Ascending aorta (tissue), 2 donors: ENCODE results near the gene SACM1L. TPM values are rescaled to one million over a fixed set of nuclear protein-coding genes. Genes with fewer than 3 reads are reported as not detected.

Experiments used
- DNase-seq, 2 donors: peaks; one replicate each; pipeline ENCODE4 v3.0.0-alpha.2; 2019; ENCODE audit warnings: low spot score in 2 of 2
- H3K27ac ChIP-seq, 2 donors: fragments of 200-600 bp; sonication (generic); one replicate each; pipeline ENCODE4 v1.5.1; 2016 to 2017; ENCODE audit warnings: mild to moderate bottlenecking in 1 of 2
- H3K27me3 ChIP-seq: fragments of 200-600 bp; sonication (generic); one replicate; pipeline ENCODE4 v1.5.1; 2017
- H3K36me3 ChIP-seq, 2 donors: fragments of 200-600 bp; sonication (generic); one replicate each; pipeline ENCODE4 v1.5.1; 2016
- H3K4me1 ChIP-seq, 2 donors: fragments of 200-600 bp; sonication (generic); one replicate each; pipeline ENCODE4 v1.5.1; 2016 to 2017; ENCODE audit warnings: mild to moderate bottlenecking in 1 of 2
- H3K4me3 ChIP-seq, 2 donors: fragments of 200-600 bp; sonication (generic); one replicate each; pipeline ENCODE4 v1.5.1; 2016 to 2017; ENCODE audit warnings: mild to moderate bottlenecking in 1 of 2
- H3K9me3 ChIP-seq, 2 donors: fragments of 200-600 bp; sonication (generic); one replicate each; pipeline ENCODE4 v1.5.1; 2016
- intact Hi-C: fragments of 100-400 bp; cut with DNase I; formaldehyde crosslinking; loops from one replicate; pipeline ENCODE4 v1.15.1; 2023
- total RNA-seq: library from RNA; depleted of rRNA; stranded (reverse); fragments of >200 nt; gene quantifications from one replicate; pipeline ENCODE4 v1.1.0, GENCODE V29; 2016
- TF ChIP-seq, protein P1 (sequence below), 3 experiments: fragments of 200-600 bp in 2 of 3; fragments of 450-650 bp in 1 of 3; sonication (generic) in 2 of 3; IDR thresholded peaks; one replicate each; pipeline ENCODE4 v1.5.1; 2016 to 2019; ENCODE audit warnings: antibody characterized with exemption in 3 of 3, mild to moderate bottlenecking in 1 of 3, moderate library complexity in 1 of 3

SACM1L gene
- total RNA-seq, 1 donor from 2014 or later: 7.2 TPM

- intact Hi-C loops: no loop called here
- peak in 1 of 2 donors; percentile 81 for DNase-seq
- Histone ChIP-seq H3K9me3 (no peaks in the 10 kb centered on the region), H3K27ac (peak overlapping the region; percentile 81), H3K36me3 (no peaks in the 10 kb centered on the region), H3K4me3 (peak overlapping the region in 1 of 2 donors; percentile 19), H3K4me1 (peaks cover 5 to 36% of the 10 kb centered on the region in 2 donors), H3K27me3 (no peaks in the 10 kb centered on the region)
- TF ChIP-seq, protein P1, sequence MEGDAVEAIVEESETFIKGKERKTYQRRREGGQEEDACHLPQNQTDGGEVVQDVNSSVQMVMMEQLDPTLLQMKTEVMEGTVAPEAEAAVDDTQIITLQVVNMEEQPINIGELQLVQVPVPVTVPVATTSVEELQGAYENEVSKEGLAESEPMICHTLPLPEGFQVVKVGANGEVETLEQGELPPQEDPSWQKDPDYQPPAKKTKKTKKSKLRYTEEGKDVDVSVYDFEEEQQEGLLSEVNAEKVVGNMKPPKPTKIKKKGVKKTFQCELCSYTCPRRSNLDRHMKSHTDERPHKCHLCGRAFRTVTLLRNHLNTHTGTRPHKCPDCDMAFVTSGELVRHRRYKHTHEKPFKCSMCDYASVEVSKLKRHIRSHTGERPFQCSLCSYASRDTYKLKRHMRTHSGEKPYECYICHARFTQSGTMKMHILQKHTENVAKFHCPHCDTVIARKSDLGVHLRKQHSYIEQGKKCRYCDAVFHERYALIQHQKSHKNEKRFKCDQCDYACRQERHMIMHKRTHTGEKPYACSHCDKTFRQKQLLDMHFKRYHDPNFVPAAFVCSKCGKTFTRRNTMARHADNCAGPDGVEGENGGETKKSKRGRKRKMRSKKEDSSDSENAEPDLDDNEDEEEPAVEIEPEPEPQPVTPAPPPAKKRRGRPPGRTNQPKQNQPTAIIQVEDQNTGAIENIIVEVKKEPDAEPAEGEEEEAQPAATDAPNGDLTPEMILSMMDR (IDR thresholded peaks at IDR 0.05): no peak
Measured at GRCh38 chr3:45654397-45654944, 34.7 kb upstream of the SACM1L start.

GRCh38 chr3:45655906-45656305 lies 33.3 kb upstream of the SACM1L start:
- H3K4me3 ChIP-seq: no peak overlapping the region
- no peaks in the 10 kb centered on the region for H3K36me3 ChIP-seq
- H3K9me3 ChIP-seq: no peaks in the 10 kb centered on the region
- intact Hi-C loops: loop anchor here (1.0 to 2.0 kb wide), 2 partner anchors 63 to 145 kb away; no protein-coding TSS in a partner anchor
- peak overlapping the region; percentile 81 for H3K27ac ChIP-seq
- TF ChIP-seq, protein P1 (IDR thresholded peaks at IDR 0.05): no peak
- H3K4me1 ChIP-seq: peaks cover 8 to 40% of the 10 kb centered on the region in 2 donors
- no peaks in the 10 kb centered on the region for H3K27me3 ChIP-seq
- no peak for DNase-seq

DNA sequence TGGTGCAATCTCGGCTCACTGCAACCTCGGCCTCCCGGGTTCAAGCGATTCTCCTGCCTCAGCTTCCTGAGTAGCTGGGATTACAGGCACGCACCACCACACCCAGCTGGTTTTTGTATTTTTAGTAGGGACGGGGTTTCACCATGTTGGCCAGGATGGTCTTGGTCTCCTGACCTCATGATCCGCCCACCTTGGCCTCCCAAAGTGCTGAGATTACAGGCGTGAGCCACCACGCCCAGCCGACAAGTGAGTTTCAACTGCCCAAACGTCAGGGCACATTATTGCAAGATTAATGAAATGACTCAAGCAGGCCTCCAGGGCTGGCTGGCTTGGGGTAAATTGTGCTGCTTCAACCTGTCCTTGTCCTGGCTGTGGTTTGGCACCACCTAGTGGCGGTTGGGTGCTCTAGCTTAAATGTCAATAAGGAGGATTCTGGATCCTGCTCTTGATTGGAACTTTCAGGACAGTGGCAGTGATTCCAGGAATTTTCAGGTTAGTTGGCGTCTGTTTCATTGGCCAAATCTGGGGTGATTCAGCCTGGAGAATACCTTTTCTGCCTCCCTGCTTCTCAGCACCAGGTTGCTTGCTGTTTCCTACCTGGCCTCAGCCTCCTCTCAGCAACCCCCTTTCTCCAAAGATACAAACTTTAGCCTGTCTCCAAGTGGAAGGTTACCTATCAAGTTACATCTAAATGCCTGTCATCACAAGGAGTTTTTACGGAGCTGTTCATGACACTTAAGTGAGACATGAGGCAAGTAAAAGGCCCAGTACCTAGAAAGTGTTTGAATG lies 32.4 kb upstream of the SACM1L start:
- Histone ChIP-seq H3K4me3 (no peak overlapping the region), H3K27me3 (no peaks in the 10 kb centered on the region), H3K9me3 (no peaks in the 10 kb centered on the region), H3K27ac (peak overlapping the region; percentile 81), H3K36me3 (no peaks in the 10 kb centered on the region), H3K4me1 (peaks cover 8 to 40% of the 10 kb centered on the region in 2 donors)
- intact Hi-C loops: loop anchor here (1.0 to 2.0 kb wide), 2 partner anchors 63 to 146 kb away; no protein-coding TSS in a partner anchor
- peak; percentile 73 to 98 for DNase-seq
- TF ChIP-seq, protein P1 (IDR thresholded peaks at IDR 0.05): peak; percentile 87 to 96 (median 94)

GRCh38 chr3:45657853-45658252 lies 31.3 kb upstream of the SACM1L start:
- H3K9me3 ChIP-seq: no peaks in the 10 kb centered on the region
- DNase-seq: no peak
- no peaks in the 10 kb centered on the region for H3K27me3 ChIP-seq
- no peaks in the 10 kb centered on the region for H3K36me3 ChIP-seq
- peaks cover 8 to 29% of the 10 kb centered on the region in 2 donors for H3K4me1 ChIP-seq
- intact Hi-C loops: loop anchor here (2.0 kb wide), 1 partner anchor 147 kb away; no protein-coding TSS in a partner anchor
- H3K4me3 ChIP-seq: no peak overlapping the region
- H3K27ac ChIP-seq: no peak overlapping the region
- TF ChIP-seq, protein P1 (IDR thresholded peaks at IDR 0.05): no peak

GRCh38 chr3:45659661-45660566 lies 29.3 kb upstream of the SACM1L start:
- no peak overlapping the region for H3K4me3 ChIP-seq
- intact Hi-C loops: loop anchor here (1.0 to 10.0 kb wide), 3 partner anchors 149 to 795 kb away; partner anchors contain the start of gene TMEM42
- H3K27ac ChIP-seq: peak overlapping the region; percentile 20 to 50
- peaks cover 3 to 13% of the 10 kb centered on the region in 2 donors for H3K4me1 ChIP-seq
- no peaks in the 10 kb centered on the region for H3K9me3 ChIP-seq
- no peaks in the 10 kb centered on the region for H3K36me3 ChIP-seq
- DNase-seq: peak in 1 of 2 donors; percentile 86
- TF ChIP-seq, protein P1 (IDR thresholded peaks at IDR 0.05): peak; percentile 73 to 95 (median 93)
- no peaks in the 10 kb centered on the region for H3K27me3 ChIP-seq
